ENCODE measurements around the gene ZNF778.
"Not testable (repeated sequence)": the region's sequence is repeated elsewhere in the genome, so short reads cannot be mapped to it uniquely, and the experiment has no call there.

ZNF778 gene

GRCh38 chr16:89183463-89183862, 34.0 kb upstream of the ZNF778 start:
- DNase-seq = no peak

DNA sequence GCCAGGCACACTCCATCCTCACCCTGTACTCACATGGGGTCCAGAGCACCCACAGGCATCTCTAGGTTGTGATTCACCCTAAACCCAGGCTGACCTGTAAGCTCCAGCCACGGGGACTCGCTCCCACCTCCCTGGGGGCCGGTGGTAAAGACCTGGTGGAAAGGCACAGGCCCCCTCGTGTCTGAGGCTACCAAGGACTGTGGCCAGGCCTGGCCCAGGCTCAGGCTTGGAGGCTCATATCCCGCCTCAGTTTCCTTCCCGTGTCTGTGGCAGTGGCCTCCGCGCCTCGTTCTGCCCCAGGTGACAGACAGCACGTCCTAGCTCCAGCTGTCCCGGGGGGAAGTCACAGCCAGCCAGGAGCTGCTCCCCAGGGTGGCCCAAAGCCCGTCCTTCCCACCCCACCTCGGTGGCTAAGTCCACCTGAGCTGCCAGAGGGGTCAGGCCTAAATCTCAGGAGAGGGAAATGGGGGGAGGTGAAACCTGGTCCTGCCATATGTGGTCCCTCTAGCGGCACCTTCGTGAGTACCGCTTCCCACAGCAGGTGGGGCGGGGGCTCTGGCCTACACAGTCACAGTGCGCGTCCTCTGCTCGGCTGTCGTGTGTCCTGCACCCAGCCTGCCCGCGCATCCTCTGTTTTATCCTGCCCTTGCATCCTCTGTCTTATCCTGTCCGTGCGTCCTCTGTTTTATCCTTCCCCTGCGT, 33.4 kb upstream of the ZNF778 start:
- no peak for DNase-seq

DNA sequence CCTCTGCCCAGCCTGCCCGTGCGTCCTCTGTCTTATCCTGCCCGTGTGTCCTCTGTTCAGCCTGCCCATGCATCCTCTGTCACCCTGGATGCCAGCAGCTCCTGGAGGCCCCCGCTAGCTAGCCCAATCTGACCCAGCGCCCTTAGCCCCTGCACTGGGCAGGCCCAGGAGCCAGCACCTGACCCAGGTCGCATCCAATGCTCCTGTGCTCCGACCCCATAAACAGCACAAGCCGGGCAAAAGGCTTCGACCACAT, 32.9 kb upstream of the ZNF778 start:
- no peak for DNase-seq

GRCh38 chr16:89184933-89185794, 32.3 kb upstream of the ZNF778 start:
- no peak for DNase-seq

DNA sequence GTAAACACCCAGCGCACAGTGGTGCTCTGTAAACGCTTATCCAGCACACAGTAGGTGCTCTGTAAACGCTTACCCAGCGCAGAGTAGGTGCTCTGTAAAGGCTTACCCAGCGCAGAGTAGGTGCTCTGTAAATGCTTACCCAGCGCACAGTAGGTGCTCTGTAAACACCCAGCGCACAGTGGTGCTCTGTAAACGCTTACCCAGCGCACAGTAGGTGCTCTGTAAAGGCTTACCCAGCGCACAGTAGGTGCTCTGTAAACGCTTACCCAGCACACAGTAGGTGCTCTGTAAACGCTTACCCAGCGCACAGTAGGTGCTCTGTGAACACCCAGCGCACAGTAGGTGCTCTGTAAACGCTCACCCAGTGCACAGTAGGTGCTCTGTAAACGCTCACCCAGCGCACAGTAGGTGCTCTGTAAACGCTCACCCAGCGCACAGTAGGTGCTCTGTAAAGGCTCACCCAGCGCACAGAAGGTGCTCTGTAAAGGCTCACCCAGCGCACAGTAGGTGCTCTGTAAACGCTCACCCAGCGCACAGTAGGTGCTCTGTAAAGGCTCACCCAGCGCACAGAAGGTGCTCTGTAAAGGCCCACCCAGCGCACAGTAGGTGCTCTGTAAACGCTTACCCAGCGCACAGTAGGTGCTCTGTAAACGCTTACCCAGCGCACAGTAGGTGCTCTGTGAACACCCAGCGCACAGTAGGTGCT, 31.5 kb upstream of the ZNF778 start:
- not testable (repeated sequence) for DNase-seq

- DNase-seq = not testable (repeated sequence)
These were observed 30.9 kb upstream of the ZNF778 start for GRCh38 chr16:89186593-89187031.

- DNase-seq = no peak
These were observed 30.3 kb upstream of the ZNF778 start for GRCh38 chr16:89187032-89187769.

GRCh38 chr16:89187770-89188392, 29.6 kb upstream of the ZNF778 start:
- no peak for DNase-seq

GRCh38 chr16:89188471-89189357, 28.8 kb upstream of the ZNF778 start:
- not testable (repeated sequence) for DNase-seq

DNA sequence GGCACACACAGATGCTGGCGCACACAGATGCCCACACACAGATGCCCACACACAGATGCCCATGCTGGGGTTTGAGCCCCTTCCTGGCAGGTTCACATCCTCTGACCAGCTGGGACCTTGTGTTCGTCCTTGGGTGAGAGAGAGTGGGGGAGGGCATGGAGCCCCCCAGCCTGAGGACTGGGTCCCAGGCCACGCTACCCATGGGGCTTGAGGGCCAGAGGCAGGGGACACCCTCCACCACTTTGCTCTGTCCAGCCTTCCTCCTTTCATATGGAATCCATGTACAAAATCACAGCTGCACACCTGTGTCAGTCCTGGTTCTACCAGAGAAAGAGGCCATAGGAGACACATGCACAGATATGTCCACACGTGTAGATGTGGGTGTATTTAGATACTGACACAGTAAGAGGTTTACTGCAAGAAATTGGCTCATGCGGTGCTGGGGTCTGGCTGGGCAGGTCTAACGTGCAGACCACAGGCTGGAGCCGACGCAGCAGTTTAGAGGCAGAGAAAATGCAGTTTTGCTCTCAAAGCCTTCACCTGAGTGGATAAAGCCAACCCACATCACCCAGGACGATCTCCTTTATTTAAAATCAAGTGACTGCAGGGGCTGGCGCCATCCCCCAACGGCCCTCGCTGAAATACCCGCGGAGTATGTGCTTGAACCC, 28.0 kb upstream of the ZNF778 start:
- DNase-seq = no peak

DNA sequence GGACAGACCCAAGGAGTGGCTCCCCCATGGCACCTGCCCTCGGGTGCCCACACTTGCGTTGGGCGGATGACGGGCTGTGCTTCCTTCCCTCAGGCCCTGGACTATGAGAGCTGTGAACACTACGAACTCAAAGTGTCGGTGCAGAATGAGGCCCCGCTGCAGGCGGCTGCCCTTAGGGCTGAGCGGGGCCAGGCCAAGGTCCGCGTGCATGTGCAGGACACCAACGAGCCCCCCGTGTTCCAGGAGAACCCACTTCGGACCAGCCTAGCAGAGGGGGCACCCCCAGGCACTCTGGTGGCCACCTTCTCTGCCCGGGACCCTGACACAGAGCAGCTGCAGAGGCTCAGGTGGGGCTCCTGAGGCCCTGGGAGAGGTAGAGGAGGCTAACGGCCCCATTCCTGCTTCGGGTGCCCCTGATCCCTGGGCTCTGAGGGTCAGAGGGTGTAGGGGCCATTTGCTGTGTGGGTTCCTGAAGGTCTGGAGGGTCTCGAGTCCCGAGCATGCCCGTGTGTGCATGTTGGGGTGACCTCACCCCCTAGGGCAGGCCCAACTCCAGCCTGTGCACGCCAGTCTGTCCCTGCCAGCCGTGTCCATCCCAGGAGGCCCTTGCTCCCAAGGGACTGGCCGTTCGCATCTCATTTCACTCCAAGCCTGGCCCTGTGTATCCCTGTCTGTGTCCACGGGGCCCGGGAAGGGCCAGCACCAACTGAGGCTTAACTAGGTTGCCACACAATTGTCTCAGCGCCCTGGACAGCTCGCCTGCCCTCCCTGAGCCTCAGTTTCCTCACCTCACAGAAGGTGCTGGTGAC, 27.1 kb upstream of the ZNF778 start:
- DNase-seq = no peak

DNA sequence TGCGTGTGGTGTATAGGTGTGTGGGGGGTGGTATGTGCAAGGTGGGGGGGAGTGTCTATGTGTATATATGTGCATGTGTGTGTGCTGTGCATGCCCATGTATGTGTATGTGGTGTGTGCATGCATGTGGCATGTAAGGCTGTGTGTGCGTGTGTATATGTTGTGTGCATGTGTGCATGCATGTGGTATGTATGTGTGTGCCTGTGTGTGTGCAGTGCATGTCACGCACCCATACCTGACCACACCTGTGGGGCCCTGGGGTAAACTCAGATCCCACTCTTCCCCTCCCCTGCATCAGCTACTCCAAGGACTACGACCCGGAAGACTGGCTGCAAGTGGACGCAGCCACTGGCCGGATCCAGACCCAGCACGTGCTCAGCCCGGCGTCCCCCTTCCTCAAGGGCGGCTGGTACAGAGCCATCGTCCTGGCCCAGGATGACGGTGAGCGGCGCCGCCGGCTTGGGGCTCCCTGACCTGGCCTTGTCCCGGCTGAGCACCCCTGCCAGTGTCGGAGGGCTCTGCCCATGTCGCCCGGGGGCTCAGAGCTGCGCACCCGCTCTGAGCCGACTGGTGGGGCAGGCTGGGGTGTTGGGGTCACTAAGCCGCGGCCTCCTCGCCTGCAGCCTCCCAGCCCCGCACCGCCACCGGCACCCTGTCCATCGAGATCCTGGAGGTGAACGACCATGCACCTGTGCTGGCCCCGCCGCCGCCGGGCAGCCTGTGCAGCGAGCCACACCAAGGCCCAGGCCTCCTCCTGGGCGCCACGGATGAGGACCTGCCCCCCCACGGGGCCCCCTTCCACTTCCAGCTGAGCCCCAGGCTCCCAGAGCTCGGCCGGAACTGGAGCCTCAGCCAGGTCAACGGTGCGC, 26.2 kb upstream of the ZNF778 start:
- DNase-seq = no peak

GRCh38 chr16:89191901-89192185, 25.7 kb upstream of the ZNF778 start:
- DNase-seq = no peak

GRCh38 chr16:89192186-89192955, 25.1 kb upstream of the ZNF778 start:
- DNase-seq = not testable (repeated sequence)

DNA sequence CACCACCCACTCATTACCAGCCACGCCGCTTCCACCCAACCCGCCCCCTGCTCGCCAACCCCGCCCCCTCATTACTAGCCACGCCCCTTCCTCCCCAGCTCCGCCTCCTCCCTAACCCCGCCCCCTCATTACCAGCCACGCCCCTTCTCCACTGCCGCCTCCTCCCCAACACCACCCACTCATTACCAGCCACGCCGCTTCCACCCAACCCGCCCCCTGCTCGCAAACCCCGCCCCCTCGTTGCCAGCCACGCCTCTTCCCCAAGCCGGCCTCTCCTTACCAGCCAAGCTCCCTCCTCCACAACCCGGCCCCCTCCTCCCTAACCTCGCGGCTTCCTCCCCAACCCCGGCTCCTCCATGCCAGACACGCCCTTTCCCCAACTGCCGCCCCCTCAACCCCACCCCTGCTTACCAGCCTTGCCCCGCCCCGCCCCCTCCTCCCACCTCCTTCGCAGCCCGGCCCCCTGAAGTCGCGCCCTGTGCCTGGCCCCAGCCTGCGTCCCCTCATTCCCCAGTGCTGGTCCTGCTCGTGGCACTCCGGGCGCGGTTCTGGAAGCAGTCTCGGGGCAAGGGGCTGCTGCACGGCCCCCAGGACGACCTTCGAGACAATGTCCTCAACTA, 24.4 kb upstream of the ZNF778 start:
- DNase-seq = no peak

GRCh38 chr16:89193576-89194293, 23.8 kb upstream of the ZNF778 start:
- DNase-seq = no peak

Data from NCI-H1105 (cell line).